HCT116 (cell line): ENCODE measurements around the gene AP4M1. TPM values are rescaled to one million over a fixed set of nuclear protein-coding genes. Genes with fewer than 3 reads are reported as not detected.
A peak's percentile ranks its signal among the peaks of the same experiment; 100 is the strongest.

ENCODE experiments used
- ATAC-seq: fragments of 200-7000 bp; cut with Tn5 transposase; 2 replicates; pipeline ENCODE4 v1.9.1; 2020; ENCODE audit warnings: mild to moderate bottlenecking, moderate library complexity
- BruUV-seq: library from RNA; stranded (reverse); fragments of 400-500 nt; replicated peaks from 2 replicates; lab custom pipeline; 2021; lab: Mats Ljungman, UMichigan
- CTCF ChIA-PET: fragments of 300-600 bp; sonication (Branson Sonifier 250); formaldehyde crosslinking; loops from one replicate; lab custom pipeline; 2021; ENCODE audit warnings: antibody characterized with exemption; lab: Charles Lee
- POLR2A ChIA-PET: fragments of 300-600, 350-600 bp; sonication (Branson Sonifier 250); formaldehyde crosslinking; loops from one replicate; lab custom pipeline; 2021; ENCODE audit warnings: antibody characterized with exemption; lab: Charles Lee
- RAD21 ChIA-PET, 2 experiments: fragments of 300-600 bp; sonication (Branson Sonifier 250); formaldehyde crosslinking; loops; one replicate each; lab custom pipeline; 2023; ENCODE audit warnings: low total read pairs in 2 of 2; ENCODE audit not compliant: uncharacterized antibody in 2 of 2, unreplicated experiment in 2 of 2, low non-redundant PET in 1 of 2; lab: Charles Lee
- DNase-seq: peaks from one replicate; pipeline ENCODE4 v3.0.0-alpha.2; 2010; ENCODE audit warnings: low read depth, low spot score
- H2AFZ ChIP-seq: fragments of 200-600 bp; shearing (Covaris generic), sonication (generic); 2 replicates; pipeline ENCODE4 v1.6.1; 2017; ENCODE audit warnings: low read depth, mixed run types, mixed read lengths, antibody characterized with exemption, low read length; ENCODE audit not compliant: poor library complexity, severe bottlenecking
- H3K27ac ChIP-seq: 2 replicates; pipeline ENCODE4 v1.5.1; 2012; ENCODE audit warnings: low read depth, low read length
- H3K27me3 ChIP-seq: fragments of 200-600 bp; sonication (generic); 2 replicates; pipeline ENCODE4 v1.6.1; 2016; ENCODE audit warnings: mixed run types, low read length, mixed read lengths; ENCODE audit not compliant: insufficient read depth
- H3K36me3 ChIP-seq, 2 experiments: fragments of 200-500 bp in 1 of 2; fragments of 200-600 bp in 1 of 2; sonication (Bioruptor generic) in 1 of 2; sonication (generic) in 1 of 2; 2 replicates each; pipeline versions ENCODE4 v1.5.1 to v1.6.1; 2014 to 2016; ENCODE audit warnings: low read length in 2 of 2, inconsistent platforms in 1 of 2, mixed read lengths in 1 of 2, mixed run types in 1 of 2; ENCODE audit not compliant: insufficient read depth in 2 of 2, control insufficient read depth in 1 of 2
- H3K4me1 ChIP-seq, 2 experiments: fragments of 200-600 bp in 1 of 2; sonication (generic) in 1 of 2; 2 replicates each; pipeline versions ENCODE4 v1.5.1 to v1.6.1; 2012 to 2017; ENCODE audit warnings: low read length in 2 of 2, inconsistent platforms in 1 of 2, mild to moderate bottlenecking in 1 of 2, mixed read lengths in 1 of 2, mixed run types in 1 of 2, moderate library complexity in 1 of 2; ENCODE audit not compliant: insufficient read depth in 2 of 2, control insufficient read depth in 1 of 2
- H3K4me2 ChIP-seq: fragments of 200-600 bp; sonication (generic); 2 replicates; pipeline ENCODE4 v1.6.1; 2017; ENCODE audit warnings: mixed run types, low read length, mixed read lengths
- H3K4me3 ChIP-seq, 2 experiments: fragments of 200-600 bp in 1 of 2; sonication (generic) in 1 of 2; replicated peaks in 1 of 2; 2 replicates each; pipeline ENCODE4 v1.5.1; 2011 to 2016; ENCODE audit warnings: low read length in 2 of 2, control low read depth in 1 of 2, low read depth in 1 of 2, mild to moderate bottlenecking in 1 of 2, mixed read lengths in 1 of 2, mixed run types in 1 of 2
- H3K79me2 ChIP-seq: fragments of 200-600 bp; sonication (generic); 2 replicates; pipeline ENCODE4 v1.6.1; 2017; ENCODE audit warnings: mild to moderate bottlenecking, mixed run types, low read length, moderate library complexity, mixed read lengths; ENCODE audit not compliant: insufficient read depth
- H3K9ac ChIP-seq: fragments of 200-600 bp; sonication (generic); 2 replicates; pipeline ENCODE4 v1.6.1; 2016; ENCODE audit warnings: low read length, mixed read lengths
- H3K9me2 ChIP-seq: fragments of 200-600 bp; sonication (generic), shearing (Covaris generic); 2 replicates; pipeline ENCODE4 v1.6.1; 2017; ENCODE audit warnings: mixed run types, mild to moderate bottlenecking, moderate library complexity; ENCODE audit not compliant: insufficient read depth
- H3K9me3 ChIP-seq, 2 experiments: fragments of 200-500 bp in 1 of 2; fragments of 200-600 bp in 1 of 2; sonication (Bioruptor generic) in 1 of 2; sonication (generic) in 1 of 2; 2 replicates each; pipeline ENCODE4 v1.6.1; 2014 to 2017; ENCODE audit warnings: low read length in 2 of 2, mixed read lengths in 2 of 2, inconsistent platforms in 1 of 2, low read depth in 1 of 2, mild to moderate bottlenecking in 1 of 2, mixed run types in 1 of 2, moderate library complexity in 1 of 2; ENCODE audit not compliant: control insufficient read depth in 1 of 2, insufficient read depth in 1 of 2
- H4K20me1 ChIP-seq: fragments of 200-600 bp; sonication (generic), shearing (Covaris generic); 2 replicates; pipeline ENCODE4 v1.6.1; 2017; ENCODE audit warnings: mixed run types, mild to moderate bottlenecking, moderate library complexity; ENCODE audit not compliant: insufficient read depth
- CBX3 ChIP-seq: IDR thresholded peaks from 2 replicates; pipeline ENCODE4 v1.6.1; 2012; ENCODE audit warnings: low read depth
- CEBPB ChIP-seq: IDR thresholded peaks from 2 replicates; pipeline ENCODE4 v1.6.1; 2012; ENCODE audit warnings: low read depth
- EGR1 ChIP-seq: IDR thresholded peaks from 2 replicates; pipeline ENCODE4 v1.6.1; 2012; ENCODE audit warnings: low read depth
- ELF1 ChIP-seq: IDR thresholded peaks from 2 replicates; pipeline ENCODE4 v1.6.1; 2012; ENCODE audit warnings: low read depth, borderline replicate concordance
- EZH2 ChIP-seq: fragments of 200-600 bp; sonication (generic); IDR thresholded peaks from 2 replicates; pipeline ENCODE4 v1.6.1; 2017; ENCODE audit warnings: antibody characterized with exemption, mixed run types
- FOSL1 ChIP-seq: IDR thresholded peaks from 2 replicates; pipeline ENCODE4 v1.6.1; 2012; ENCODE audit warnings: low read depth
- JUND ChIP-seq: IDR thresholded peaks from 2 replicates; pipeline ENCODE4 v1.6.1; 2012
- MAX ChIP-seq: IDR thresholded peaks from 2 replicates; pipeline ENCODE4 v1.6.1; 2012
- POLR2A ChIP-seq: IDR thresholded peaks from 2 replicates; pipeline ENCODE4 v1.7.0; 2011; ENCODE audit warnings: borderline replicate concordance; ENCODE audit not compliant: insufficient read depth, insufficient read length; ENCODE audit errors: extremely low read depth
- POLR2AphosphoS5 ChIP-seq: IDR thresholded peaks from 2 replicates; pipeline ENCODE4 v1.6.1; 2011; ENCODE audit warnings: mild to moderate bottlenecking, low read depth, low read length, moderate library complexity
- SP1 ChIP-seq: IDR thresholded peaks from 2 replicates; pipeline ENCODE4 v1.6.1; 2012; ENCODE audit warnings: low read depth
- SRF ChIP-seq: IDR thresholded peaks from 2 replicates; pipeline ENCODE4 v1.6.1; 2012; ENCODE audit warnings: low read depth
- TCF7L2 ChIP-seq: IDR thresholded peaks from 2 replicates; pipeline ENCODE4 v1.7.0; 2011; ENCODE audit warnings: borderline replicate concordance, inconsistent platforms; ENCODE audit not compliant: insufficient read depth, insufficient read length; ENCODE audit errors: extremely low read depth
- ZBTB33 ChIP-seq: IDR thresholded peaks from 2 replicates; pipeline ENCODE4 v1.6.1; 2011; ENCODE audit warnings: mild to moderate bottlenecking, low read length, moderate library complexity; ENCODE audit not compliant: insufficient replicate concordance; ENCODE audit errors: extremely low read depth
- ZFX ChIP-seq: fragments of 450-650 bp; IDR thresholded peaks from 2 replicates; pipeline ENCODE4 v1.6.1; 2017
- ZNF274 ChIP-seq: fragments of 200-500 bp; sonication (Bioruptor generic); IDR thresholded peaks from 2 replicates; pipeline ENCODE4 v1.6.1; 2014; ENCODE audit warnings: mild to moderate bottlenecking, low read depth, low read length, inconsistent platforms
- intact Hi-C: fragments of 100-400 bp; cut with micrococcal nuclease; formaldehyde crosslinking; loops from 2 replicates; pipeline ENCODE4 v1.10.0; 2022
- total RNA-seq: library from RNA; stranded (reverse); gene quantifications from one replicate; pipeline ENCODE4 v1.2.1, GENCODE V29; 2021; ENCODE audit not compliant: unreplicated experiment
- TF ChIP-seq, protein P1 (sequence below): IDR thresholded peaks from 2 replicates; pipeline ENCODE4 v1.6.1; 2012
- TF ChIP-seq, protein P2 (sequence below): IDR thresholded peaks from 2 replicates; pipeline ENCODE4 v1.6.1; 2012; ENCODE audit warnings: low read depth
- TF ChIP-seq, protein P3 (sequence below), 3 experiments: fragments of 200-600 bp in 1 of 3; sonication (generic) in 1 of 3; IDR thresholded peaks in 2 of 3; conservative IDR thresholded peaks in 1 of 3; 2 replicates each; pipeline ENCODE4 v1.5.1; 2012 to 2017; ENCODE audit warnings: low read depth in 2 of 3, low read length in 2 of 3, antibody characterized with exemption in 1 of 3, borderline replicate concordance in 1 of 3, control low read depth in 1 of 3, mild to moderate bottlenecking in 1 of 3, mixed read lengths in 1 of 3, mixed run types in 1 of 3, moderate library complexity in 1 of 3; ENCODE audit not compliant: insufficient read depth in 1 of 3

Gene AP4M1
- total RNA-seq, 1 experiment from 2014 or later: 20.0 TPM

GRCh38 chr7:100099452-100099851 is 2.0 kb upstream of the AP4M1 start:
- ChIA-PET RAD21 (no interaction called here), POLR2A (no interaction called here)
- no peak overlapping the region for H2AFZ ChIP-seq
- no peaks in the 10 kb centered on the region for H3K9me3 ChIP-seq
- H3K27me3 ChIP-seq: no peaks in the 10 kb centered on the region
- peak overlapping the region; percentile 90 to 94 for H3K4me3 ChIP-seq
- ATAC-seq: no peak
- peaks cover 70% of the 10 kb centered on the region for H3K79me2 ChIP-seq
- no peak for DNase-seq
- intact Hi-C loops: no loop called here
- no TSS peak for BruUV-seq
- no peak for TF ChIP-seq ZNF274
- TF ChIP-seq, protein P1, sequence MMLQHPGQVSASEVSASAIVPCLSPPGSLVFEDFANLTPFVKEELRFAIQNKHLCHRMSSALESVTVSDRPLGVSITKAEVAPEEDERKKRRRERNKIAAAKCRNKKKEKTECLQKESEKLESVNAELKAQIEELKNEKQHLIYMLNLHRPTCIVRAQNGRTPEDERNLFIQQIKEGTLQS: no peak
- TF ChIP-seq JUND: no peak
- TF ChIP-seq EZH2: no peak
- no peak for TF ChIP-seq FOSL1
- TF ChIP-seq, protein P2, sequence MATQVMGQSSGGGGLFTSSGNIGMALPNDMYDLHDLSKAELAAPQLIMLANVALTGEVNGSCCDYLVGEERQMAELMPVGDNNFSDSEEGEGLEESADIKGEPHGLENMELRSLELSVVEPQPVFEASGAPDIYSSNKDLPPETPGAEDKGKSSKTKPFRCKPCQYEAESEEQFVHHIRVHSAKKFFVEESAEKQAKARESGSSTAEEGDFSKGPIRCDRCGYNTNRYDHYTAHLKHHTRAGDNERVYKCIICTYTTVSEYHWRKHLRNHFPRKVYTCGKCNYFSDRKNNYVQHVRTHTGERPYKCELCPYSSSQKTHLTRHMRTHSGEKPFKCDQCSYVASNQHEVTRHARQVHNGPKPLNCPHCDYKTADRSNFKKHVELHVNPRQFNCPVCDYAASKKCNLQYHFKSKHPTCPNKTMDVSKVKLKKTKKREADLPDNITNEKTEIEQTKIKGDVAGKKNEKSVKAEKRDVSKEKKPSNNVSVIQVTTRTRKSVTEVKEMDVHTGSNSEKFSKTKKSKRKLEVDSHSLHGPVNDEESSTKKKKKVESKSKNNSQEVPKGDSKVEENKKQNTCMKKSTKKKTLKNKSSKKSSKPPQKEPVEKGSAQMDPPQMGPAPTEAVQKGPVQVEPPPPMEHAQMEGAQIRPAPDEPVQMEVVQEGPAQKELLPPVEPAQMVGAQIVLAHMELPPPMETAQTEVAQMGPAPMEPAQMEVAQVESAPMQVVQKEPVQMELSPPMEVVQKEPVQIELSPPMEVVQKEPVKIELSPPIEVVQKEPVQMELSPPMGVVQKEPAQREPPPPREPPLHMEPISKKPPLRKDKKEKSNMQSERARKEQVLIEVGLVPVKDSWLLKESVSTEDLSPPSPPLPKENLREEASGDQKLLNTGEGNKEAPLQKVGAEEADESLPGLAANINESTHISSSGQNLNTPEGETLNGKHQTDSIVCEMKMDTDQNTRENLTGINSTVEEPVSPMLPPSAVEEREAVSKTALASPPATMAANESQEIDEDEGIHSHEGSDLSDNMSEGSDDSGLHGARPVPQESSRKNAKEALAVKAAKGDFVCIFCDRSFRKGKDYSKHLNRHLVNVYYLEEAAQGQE: no peak
- TF ChIP-seq POLR2A: no peak
- TF ChIP-seq CEBPB: no peak
- TF ChIP-seq POLR2AphosphoS5: no peak
- TF ChIP-seq TCF7L2: no peak
- TF ChIP-seq ELF1: no peak
- TF ChIP-seq CBX3: no peak
- TF ChIP-seq, protein P3, sequence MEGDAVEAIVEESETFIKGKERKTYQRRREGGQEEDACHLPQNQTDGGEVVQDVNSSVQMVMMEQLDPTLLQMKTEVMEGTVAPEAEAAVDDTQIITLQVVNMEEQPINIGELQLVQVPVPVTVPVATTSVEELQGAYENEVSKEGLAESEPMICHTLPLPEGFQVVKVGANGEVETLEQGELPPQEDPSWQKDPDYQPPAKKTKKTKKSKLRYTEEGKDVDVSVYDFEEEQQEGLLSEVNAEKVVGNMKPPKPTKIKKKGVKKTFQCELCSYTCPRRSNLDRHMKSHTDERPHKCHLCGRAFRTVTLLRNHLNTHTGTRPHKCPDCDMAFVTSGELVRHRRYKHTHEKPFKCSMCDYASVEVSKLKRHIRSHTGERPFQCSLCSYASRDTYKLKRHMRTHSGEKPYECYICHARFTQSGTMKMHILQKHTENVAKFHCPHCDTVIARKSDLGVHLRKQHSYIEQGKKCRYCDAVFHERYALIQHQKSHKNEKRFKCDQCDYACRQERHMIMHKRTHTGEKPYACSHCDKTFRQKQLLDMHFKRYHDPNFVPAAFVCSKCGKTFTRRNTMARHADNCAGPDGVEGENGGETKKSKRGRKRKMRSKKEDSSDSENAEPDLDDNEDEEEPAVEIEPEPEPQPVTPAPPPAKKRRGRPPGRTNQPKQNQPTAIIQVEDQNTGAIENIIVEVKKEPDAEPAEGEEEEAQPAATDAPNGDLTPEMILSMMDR (IDR thresholded peaks at IDR 0.05 in 2 of 3, conservative IDR thresholded peaks at IDR 0.05 in 1 of 3; ENCODE audit: borderline replicate concordance in 1 of 3, insufficient read depth in 1 of 3, low read depth in 2 of 3, low read length in 2 of 3): no peak
- no peak for TF ChIP-seq MAX
- TF ChIP-seq EGR1: no peak
- TF ChIP-seq SRF: no peak
- no peak for TF ChIP-seq ZFX
- no peak for TF ChIP-seq SP1
- TF ChIP-seq ZBTB33: no peak
- TF ChIP-seq, all 23 proteins: peak for 0
- Histone ChIP-seq H3K27ac (peak overlapping the region; percentile 88), H3K36me3 (peaks cover 49 to 54% of the 10 kb centered on the region in 2 experiments), H3K4me2 (peak overlapping the region; percentile 98), H3K4me1 (peaks cover 6 to 24% of the 10 kb centered on the region in 2 experiments; a peak in 3 of 4 replicates), H3K9me2 (no peaks in the 10 kb centered on the region), H4K20me1 (peaks cover 14% of the 10 kb centered on the region), H3K9ac (peak overlapping the region; percentile 100)
- CTCF ChIA-PET: no interaction called here
